Erythroblast (primary cell): ENCODE data around the gene ARHGAP42.

Experiments used
- GATA1 ChIP-seq: IDR thresholded peaks from 2 replicates; pipeline ENCODE4 v1.6.1; 2011; ENCODE audit warnings: low read depth, mild to moderate bottlenecking, control low read depth, low read length, moderate library complexity
- POLR2A ChIP-seq: IDR thresholded peaks from 2 replicates; pipeline ENCODE4 v1.6.1; 2011; ENCODE audit warnings: mild to moderate bottlenecking, low read length

- TF ChIP-seq POLR2A (no peak), GATA1 (no peak)
These were observed 202.7 kb downstream of the ARHGAP42 start for GRCh38 chr11:100889758-100890157.
